Activated CD8-positive, alpha-beta memory T cell treated with anti-CD3 and anti-CD28 coated beads, Interleukin-2, amount 50 U/mL, for 24 hours (primary cell): ENCODE measurements around the gene DIAPH2.

Experiments
- DNase-seq: peaks from one replicate; pipeline ENCODE4 v3.0.0-alpha.2; 2020; ENCODE audit errors: extremely low read depth

DIAPH2 gene

DNA sequence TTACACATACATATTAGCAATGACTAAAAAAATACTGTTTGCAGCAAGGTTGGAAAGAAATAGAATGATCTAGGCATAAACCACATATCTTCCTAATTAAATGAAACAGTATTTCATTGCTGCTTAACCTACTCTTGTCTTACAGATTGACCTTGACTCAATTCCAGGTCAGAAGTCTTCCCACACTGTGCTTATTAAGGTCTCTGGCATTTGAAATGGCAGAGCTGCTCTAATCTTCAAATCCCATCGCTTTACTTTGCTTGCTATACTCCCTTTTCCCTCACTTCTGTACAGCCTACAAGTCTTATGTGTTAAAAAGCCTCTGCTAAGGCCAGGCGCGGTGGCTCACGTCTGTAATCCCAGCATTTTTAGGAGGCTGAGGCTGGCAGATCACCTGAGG, 623.5 kb downstream of the DIAPH2 start:
- DNase-seq, result no peak

DNA sequence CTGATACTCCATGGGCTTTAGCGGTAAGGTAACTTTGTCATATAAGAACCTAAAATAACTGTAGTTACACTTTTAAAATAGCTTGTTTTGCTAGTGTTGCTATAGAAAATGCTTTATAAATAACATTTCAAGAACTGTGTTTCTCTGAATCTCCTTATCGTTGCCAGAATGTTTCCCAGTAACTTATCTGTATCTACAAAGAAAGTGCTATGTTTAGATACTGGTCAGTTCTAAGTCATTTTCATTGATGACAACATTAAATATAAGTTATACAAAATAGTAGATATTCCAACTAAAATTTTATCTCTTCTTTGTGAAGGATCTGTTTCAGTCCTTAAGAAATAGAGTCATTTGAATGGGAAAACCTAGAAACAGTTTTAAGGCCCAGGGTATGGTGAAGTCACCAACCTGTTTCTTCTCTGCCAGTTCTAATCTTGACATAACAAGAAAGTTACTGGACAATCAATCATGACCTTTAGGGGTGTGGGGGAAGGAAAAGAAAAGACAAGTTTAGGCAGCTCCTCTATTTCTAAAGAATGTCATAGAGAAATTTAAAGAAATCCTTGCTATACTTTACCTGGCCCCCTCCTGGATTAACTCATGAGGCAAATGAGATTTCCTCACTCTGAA, 625.0 kb downstream of the DIAPH2 start:
- DNase-seq, result no peak

DNA sequence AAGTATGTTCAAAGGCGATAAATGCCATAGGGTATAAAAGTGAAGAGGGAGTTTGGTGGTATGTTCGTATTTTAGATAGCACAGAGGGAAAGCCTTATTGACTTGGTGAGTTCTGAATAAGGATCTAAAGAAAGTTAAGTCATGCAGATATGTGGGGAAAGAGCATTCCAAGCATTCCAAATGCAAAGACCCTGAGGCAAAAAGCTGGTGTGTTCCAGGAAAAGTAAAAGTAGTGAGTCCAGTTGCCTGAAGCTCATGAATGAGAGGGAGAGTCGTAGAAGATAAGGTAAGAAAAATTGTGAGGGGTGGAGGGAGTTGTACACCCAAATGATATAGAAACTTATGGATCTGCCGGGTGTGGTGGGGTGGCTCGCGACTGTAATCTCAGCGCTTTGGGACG, 625.7 kb downstream of the DIAPH2 start:
- DNase-seq, result no peak

DNA sequence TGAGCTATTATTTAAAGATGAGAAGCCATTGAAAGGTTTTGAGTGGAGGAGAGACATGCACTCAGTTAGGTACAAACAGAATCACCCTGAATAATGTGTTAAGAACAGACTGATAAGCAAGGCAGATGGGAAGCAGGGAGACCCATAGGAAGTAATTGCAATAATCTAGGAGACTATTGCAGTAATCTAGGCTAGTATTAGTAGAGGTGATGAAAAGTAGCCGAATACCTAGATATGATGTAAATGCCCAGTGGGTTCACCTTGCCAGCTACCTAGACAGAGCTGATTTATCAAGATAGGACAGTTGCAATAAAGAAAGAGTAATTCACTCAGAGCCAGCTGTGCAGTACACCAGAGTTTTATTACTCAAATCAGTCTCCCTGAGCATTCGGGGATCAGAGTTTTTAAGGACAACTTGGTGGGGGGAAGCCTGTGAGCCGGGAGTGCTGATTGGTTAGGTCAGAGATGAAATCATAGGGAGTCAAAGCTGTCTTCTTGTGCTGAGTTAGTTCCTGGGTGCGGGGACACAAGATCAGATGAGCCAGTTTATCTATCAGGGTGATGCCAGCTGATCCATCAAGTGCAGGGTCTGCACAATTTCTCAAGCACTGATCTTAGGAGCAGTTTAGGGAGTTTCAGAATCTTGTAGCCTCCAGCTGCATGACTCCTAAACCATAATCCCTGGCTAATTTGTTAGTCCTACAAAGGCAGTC, 626.6 kb downstream of the DIAPH2 start:
- no peak for DNase-seq

DNA sequence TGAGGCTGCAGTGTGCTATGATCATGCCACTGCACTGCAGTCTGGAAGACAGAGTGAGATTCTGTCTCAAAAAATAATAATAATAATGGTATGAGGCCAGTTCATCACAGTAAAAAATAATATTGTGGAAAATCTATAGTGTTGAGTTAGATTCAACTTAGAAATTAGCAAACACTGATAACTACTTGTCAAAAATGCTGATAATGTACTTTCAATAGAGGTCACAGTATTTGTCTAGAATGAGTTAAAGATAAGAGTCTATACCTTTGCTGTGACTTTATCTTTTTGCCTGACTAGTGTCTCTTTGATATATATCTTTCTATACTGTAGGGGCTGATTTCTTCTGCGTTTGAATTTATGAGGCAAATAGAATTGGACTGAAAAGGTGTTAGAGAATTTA, 629.7 kb downstream of the DIAPH2 start:
- DNase-seq, result no peak

DNA sequence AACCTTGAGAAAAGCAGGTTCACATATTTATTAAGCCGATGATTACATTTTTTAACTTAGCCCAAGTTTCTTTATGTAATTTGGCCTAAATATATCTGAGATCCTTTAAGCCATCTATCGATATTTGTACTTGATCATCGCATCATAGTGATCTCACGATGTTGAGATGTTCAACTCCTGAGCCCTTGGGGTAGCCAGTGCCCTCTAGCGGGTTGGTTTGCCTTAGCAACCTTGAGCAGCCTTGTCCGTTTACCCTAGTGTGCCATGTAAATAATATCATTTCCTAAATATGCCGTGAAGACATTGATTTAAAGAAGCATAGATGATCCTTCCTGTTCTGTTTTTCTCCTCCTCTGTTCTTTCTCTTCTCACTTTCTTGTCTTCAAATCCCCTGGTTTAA, 631.3 kb downstream of the DIAPH2 start:
- DNase-seq, result no peak

DNA sequence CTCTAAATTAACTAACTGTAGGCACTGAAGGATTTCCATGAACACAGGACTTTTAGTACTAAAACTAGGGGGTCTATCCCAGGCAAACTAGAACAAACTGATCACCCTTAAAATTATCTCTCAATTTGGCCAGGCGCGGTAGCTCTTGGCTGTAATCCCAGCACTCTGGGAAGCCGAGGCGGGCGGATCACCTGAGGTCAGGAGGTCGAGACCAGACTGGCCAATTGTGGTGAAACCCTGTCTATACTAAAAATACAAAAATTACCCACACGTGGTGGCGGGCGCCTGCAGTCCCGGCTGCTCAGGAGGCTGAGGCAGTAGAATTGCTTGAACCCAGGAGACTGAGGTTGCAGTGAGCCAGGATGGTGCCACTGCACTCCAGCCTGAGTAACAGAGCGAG, 635.7 kb downstream of the DIAPH2 start:
- no peak for DNase-seq

DNA sequence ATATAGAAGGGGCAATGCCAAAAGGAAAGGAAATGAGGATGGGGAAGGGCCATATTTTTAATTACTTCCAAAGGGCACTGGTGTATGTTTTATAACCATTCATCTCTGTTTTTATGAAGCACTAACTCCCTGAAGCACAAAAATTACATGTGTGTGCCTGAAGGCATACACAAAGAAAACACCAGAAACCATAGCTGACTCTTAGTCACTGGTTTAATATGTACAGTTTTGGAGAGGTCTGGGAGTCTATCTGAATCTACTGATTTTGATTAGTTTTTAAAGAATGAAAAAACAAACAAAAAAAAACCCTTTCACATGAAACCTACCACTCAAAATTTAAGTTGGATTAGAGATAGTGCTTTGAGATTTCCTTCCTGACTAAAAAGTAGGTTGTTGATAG, 637.8 kb downstream of the DIAPH2 start:
- no peak for DNase-seq

DNA sequence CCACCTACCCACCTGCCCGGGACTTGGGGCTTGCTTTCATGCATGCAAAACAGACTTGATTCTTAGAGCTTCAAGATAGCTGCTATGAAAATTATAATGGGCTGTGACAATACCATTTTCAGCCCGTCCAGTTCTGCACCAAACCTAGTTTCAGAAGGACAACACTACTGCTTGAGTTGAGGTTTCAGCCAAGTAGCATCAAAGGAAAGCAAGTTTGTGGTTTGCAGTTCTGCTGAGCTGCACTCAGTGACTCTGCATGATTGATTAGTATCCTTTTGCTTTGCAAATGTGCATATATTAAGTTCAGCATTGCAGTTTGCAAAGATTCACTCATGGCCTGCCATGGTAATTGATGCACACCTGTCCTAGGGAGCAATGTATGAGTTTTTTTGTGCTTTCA, 641.8 kb downstream of the DIAPH2 start:
- DNase-seq, result no peak

DNA sequence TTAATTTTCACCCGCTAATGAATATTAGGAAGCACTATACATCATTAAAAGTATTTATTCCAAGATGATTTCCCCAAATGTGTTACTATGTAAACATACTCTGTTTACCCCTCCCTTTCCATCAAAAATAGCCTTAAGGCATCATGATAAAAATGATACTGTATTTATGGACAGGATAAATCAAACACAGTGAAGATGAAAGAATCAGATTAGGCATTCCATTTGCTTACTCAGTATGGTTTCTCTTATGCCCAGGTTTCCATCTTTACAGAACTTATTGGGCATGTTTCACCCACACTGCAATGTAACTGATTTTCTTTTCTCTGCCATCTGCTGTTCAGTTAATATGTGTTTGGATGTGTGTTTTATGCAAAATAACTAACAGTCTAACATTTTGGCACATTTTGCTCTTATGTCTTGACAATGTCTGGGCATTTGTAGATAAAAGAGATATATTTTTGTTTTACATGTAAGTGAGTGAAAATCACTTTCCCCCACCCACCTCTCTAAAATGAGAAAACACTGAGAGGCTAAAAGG, 644.3 kb downstream of the DIAPH2 start:
- no peak for DNase-seq

DNA sequence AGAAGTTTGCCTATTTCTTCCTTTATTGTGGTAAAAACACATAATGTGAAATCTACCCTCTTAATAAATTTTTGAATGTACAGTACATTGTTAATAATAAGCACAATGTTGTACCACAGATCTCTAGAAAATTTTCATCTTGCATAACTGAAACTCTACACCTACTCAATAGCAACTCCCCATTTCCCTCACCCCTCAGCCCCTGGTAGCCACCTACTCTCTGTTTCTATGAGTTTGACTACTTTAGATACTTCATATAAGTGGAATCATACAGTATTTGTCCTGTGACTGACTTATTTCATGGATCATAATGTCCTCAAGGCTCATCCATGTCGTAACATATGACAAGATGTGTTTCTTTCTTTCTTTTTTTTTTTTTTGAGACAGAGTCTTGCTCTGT, 645.5 kb downstream of the DIAPH2 start:
- no peak for DNase-seq

DNA sequence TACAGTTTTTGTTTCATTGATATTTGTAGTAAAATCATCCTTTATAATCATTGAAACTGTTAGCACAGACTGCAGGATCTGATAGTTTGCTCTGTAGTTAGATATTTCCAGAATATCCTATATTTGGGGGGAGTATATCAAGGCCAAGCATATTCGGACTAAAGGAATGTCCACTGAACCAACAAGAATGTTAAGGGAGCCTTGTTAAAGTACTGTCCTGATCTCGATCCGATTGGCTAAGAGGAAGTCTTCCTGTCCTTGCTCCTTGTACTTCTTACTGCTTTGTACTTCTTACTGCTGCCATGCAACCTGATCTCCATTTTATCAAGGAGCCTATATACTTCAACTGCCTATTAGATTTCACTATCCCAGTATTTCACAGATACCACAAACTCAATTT, 648.3 kb downstream of the DIAPH2 start:
- no peak for DNase-seq

DNA sequence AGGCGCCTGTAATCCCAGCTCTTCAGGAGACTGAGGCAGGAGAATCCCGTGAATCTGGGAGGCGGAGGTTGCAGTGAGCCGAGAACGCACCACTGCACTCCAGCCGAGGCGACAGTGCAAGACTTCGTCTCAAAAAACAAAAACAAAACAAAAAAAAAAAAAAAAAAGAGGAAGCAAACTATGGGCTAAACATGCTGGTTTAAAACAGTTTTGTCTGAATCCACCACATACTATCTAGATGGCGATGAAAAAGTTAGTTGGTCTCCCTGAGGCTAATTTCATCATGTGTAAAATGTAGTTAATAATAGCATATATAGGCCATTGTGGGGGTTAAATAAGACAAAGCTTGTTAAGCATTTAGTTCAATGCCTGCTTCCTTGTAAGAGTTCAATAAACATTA, 650.2 kb downstream of the DIAPH2 start:
- no peak for DNase-seq

DNA sequence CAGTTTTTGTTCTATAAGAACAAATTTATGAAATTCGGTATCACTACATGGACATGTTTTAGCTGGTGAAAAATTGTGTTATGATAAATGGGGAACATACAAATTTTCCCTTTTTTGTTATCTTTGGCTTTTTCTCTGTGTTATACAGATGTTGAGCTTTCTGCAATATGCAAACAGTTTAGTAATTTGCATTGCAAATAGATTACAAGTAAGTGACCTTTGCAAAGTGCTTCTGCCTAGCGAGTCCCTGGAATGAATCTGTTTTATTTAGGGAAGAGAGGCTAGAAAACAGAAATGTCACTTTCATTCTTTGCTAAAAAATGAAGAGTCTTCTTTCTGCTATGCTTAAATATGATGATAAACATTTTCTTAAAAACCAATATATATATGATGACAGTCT, 660.1 kb downstream of the DIAPH2 start:
- DNase-seq, result no peak

DNA sequence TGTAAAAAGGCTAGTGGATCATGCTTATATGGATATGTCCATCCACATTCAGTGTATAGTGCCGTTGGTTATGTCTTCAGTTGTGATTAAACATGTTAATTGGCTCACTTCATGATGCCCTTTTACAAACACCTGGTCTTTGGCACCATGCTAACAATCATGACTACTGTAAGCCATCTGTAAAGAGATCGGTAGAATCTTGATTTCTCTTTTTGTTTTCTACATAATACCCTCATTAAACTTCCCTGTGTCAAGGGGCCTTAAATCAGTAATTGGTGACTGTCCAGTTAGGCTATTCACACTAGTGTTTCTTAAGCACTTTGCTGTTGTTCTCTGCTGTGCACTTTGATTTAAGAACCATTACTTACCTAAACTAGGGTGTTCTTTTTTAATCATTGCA, 674.3 kb downstream of the DIAPH2 start:
- no peak for DNase-seq

DNA sequence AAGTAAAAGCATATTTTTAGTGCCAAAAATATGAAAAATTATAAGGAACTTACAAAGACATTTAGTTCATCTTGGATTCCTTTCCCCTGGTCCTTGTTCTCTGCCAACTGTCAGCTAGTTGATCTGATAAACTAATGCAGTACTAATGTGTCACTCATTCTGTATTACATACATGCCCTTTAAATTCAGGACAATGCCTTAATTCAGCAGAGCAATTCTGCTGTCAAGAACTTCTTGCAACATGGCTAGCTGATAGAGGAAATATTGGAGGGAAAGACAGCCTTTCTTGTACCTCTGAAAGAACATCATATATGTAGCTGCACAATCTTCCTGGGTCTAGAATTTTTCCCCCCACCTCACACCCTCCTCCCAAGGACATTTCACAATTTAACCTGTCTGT, 679.2 kb downstream of the DIAPH2 start:
- no peak for DNase-seq

DNA sequence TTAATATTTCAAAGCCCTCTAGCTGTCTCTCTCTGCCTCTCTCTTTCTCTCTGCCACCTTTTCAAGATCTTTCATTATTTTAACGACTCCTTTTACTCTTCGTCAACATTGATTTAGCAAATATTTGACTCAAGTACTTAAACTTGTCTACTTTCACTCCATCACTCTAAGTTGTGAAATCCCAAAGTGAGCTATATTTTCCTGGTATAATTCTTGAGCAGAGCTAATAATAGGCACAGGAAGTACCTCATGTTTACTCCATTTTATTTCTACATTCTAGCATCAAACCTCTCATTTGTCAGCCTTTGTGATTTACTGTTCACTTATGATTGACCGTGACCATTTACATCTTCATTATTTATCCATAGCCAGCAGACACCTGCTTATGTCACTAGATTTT, 681.6 kb downstream of the DIAPH2 start:
- DNase-seq, result no peak

DNA sequence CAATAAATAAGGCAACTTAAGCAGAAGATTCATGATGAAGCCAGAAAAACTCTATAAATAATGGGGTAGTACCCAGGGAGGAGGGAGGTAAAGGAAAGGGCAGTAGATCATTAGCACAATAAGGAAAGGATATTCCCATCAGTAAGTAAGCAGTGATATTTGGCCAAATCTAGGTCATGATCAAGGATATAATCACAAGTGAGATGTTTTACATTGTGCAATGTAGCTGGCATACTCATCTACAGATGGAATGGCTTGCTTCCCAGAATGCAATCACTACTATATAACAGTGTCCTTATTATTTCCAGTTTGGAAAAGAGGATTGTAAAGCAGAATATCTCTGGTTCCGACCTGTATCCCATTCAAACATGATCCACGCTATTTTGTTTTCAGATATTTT, 682.5 kb downstream of the DIAPH2 start:
- no peak for DNase-seq

DNA sequence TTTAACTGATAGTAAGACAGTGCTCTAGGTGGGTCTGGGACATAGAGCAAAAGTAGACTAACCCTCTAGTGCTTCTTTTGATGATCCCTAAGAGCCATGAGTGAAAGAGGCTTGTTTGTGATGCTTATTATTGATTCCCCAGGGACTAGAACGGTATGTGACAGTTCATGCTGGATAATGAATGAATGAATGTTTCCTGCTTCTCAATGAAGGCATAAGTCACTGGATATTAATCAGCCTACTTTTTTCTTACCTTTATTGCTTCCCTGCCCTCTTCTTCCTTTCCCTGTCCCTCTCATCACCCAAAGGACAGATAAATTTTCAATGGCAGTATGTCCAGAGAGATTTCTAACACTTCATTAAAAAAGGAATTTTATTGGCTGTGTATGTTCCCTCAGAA, 685.3 kb downstream of the DIAPH2 start:
- no peak for DNase-seq

DNA sequence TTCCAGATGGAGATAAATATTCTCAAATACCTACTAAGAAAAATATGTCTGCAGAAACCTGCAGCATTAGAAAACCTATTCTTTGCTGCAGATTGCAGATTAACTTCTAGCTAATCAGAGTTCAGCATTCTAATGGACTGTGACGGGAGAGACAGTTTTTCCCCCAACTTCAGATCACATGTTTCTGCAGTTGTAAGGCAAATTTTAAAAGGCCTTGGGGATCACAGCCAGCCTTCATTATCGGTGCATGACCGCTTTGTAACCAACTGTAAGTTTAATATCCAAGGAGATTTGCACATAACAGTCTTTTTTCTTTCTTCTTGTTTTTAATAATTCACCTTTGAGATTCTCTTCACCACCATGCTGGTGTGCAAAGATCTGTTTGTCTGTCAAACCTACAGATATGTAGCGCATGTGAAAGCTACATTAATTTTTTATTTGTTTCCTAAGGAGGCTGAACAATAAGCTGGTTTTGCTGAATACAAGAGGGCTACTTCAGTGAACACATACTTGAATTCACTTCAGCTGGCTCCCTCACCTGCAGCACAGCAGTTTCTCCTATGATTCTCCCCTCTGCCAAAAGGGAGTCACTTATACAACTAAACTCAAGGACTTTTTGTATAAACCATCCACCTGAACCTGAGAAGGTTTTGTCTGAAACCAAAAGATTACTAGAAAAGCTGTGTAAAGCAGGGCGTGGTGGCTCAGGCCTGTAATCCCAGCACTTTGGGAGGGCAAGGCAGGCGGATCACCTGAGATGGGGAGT, 687.5 kb downstream of the DIAPH2 start:
- no peak for DNase-seq

DNA sequence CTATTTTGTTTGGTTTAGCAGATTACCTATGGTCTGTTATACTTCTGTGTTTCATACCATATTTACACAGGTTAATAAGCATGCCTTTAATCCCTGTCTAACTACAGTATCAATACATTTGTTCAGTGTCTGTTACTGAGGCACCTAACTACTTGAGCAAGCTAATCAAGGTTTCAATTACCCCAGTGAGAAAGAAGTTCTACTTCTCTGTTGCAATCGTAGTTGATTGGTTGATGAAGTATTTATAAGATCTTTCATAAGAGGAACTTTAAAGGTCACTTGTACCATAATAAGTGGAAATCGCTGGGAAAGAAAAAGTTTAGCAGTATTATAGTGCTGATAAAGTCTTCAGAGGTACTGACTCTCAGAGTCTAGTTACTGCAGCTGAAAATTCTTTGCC, 689.6 kb downstream of the DIAPH2 start:
- DNase-seq, result no peak

DNA sequence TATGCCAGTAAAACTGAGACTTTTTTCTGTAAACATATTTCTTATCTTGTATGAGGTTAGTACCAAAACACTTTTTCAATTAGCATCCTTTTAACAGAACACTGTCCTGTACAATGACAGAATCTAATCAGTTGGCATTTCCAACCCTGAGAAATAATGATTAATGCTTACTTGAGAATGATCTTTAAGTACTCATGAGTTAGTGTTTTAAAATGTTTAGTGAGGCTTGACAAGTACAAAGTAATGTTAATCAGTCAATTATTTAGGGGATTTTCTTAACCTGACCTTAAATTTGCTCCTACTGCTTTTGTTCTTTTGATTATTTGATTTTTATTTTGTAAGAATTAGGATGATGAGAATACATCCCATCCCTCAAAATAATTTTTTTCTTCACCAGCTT, 695.6 kb downstream of the DIAPH2 start:
- DNase-seq, result no peak

DNA sequence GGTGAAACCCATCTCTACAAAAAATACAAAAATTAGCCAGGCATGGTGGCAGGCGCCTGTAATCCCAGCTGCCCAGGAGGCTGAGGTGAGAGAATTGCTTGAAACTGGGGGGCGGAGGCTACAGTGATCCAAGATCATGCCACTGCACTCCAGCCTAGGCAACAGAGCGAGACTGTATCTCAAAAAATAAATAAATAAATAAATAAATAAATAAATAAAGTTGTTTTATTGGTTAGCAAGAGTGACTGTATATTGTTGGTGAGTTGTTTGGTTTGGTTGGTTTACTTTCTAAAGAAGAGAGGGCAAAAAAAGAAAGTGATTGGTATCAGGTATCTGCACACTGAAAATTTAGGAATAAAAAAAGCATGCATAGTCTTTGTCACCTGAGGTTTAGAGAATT, 700.0 kb downstream of the DIAPH2 start:
- no peak for DNase-seq
